Fibroblast of the aortic adventitia (primary cell): ENCODE data around the gene NAE1. TPM values are rescaled to one million over a fixed set of nuclear protein-coding genes. Genes with fewer than 3 reads are reported as not detected.

Experiments used
- DNase-seq: peaks from one replicate; pipeline ENCODE4 v3.0.0-alpha.2; 2010; ENCODE audit warnings: low read depth
- H3K4me3 ChIP-seq: 2 replicates; pipeline ENCODE4 v1.5.1; 2011; ENCODE audit warnings: low read depth, mild to moderate bottlenecking, control low read depth, low read length, moderate library complexity
- CTCF ChIP-seq: IDR thresholded peaks from 2 replicates; pipeline ENCODE4 v1.5.1; 2011; ENCODE audit warnings: mild to moderate bottlenecking, low read length, control low read depth, inconsistent platforms; ENCODE audit not compliant: insufficient read depth
- total RNA-seq: library from RNA; depleted of rRNA; stranded (reverse); fragments of >200 nt; gene quantifications from 2 replicates; pipeline ENCODE4 v1.2.3, GENCODE V29; 2012; ENCODE audit warnings: low replicate concordance

Gene NAE1
- total RNA-seq, 1 donor, result 71.3 TPM

DNA sequence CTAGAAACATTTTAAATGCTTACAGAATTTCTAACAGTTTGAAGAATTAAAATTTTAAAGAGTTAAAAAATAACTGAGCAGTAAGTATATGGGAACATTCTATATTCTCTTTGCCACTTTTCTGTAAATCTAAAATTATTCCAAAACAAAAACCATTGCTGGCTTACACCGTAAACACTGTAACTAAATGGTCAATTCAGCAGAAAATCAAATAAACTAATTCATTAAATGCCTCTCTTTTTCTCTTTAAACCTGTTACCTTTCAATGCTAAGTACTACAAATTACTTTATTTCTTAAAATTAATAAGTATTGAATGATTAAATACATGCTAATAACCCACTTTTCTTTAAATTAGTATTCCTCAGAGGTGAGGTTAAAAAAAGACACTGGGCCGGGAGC is 43.3 kb downstream of the NAE1 start:
- no peak for DNase-seq
- no peak overlapping the region for H3K4me3 ChIP-seq
- no peak for TF ChIP-seq CTCF

DNA sequence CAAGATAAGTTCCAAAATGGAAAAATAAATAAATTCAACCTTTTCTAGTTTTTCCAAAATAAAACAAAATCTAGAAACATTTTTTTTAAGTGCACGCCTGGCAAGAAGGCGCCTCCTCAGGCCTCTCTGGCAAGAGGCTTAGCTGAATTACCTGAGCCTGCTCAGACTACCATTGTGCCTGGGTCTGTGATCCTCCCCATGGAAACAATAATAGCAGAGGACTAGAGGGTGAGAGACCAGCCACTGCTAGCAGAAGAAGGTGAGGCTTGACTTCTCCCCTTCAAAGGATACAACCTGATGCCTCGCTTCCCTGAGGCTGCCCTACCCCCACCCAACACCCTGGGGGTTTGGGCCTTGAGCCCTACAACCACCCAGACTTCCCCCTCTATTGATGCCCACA is 44.2 kb downstream of the NAE1 start:
- DNase-seq, result no peak
- no peak overlapping the region for H3K4me3 ChIP-seq
- TF ChIP-seq CTCF, result no peak

GRCh38 chr16:66776457-66776856 is 54.3 kb downstream of the NAE1 start:
- TF ChIP-seq CTCF, result no peak

GRCh38 chr16:66774981-66775380 is 55.8 kb downstream of the NAE1 start:
- DNase-seq, result peak; percentile 39
- no peak overlapping the region for H3K4me3 ChIP-seq
- TF ChIP-seq CTCF, result no peak

More at GRCh38 chr16:66776457-66776856, 54.3 kb downstream of the NAE1 start:
- no peak for DNase-seq
- no peak overlapping the region for H3K4me3 ChIP-seq

DNA sequence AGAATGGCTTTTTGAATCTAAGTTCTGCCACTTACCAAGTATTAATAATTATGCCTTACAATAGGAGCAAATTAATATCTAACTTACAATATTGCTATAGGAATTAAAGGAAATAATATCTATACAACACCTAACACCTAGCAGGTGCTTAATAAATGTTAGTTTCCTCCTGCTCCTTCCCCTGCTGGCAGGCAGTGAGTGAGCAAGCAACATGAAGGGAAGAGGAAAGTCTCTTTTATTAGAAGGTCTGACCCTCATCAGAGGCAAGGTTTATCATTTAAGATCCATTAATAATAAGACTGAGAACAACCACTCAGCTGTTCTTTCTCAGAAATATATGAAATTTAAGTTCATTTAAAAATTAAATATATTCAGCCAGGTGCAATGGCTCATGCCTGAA is 72.7 kb downstream of the NAE1 start:
- H3K4me3 ChIP-seq, result no peak overlapping the region
- TF ChIP-seq CTCF, result no peak
- DNase-seq, result no peak

DNA sequence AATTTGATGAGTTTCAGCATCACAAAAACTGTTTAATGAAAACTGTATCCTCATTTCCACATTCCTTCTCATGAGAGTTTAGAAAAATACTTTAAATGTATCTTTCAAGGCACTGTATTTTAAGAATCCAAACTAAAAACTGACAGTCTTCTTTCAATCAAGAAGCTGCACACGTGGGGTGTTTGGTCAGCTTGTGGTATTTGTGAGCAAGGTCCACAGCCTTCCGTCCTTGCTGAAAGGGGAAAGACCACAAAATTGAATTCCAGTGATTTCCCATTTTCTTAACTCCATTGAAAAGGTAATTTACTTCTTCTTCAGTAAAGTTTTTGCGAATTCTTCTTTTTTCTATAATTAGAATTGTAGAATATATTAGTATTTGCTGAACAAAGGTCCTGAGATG is 76.0 kb downstream of the NAE1 start:
- DNase-seq, result no peak
- no peak overlapping the region for H3K4me3 ChIP-seq
- no peak for TF ChIP-seq CTCF

GRCh38 chr16:66754211-66754610 is 76.6 kb downstream of the NAE1 start:
- no peak for DNase-seq
- no peak overlapping the region for H3K4me3 ChIP-seq
- no peak for TF ChIP-seq CTCF
